H1 (cell line): Measurements from ENCODE around the gene SLC25A22.

ENCODE experiments used
- CHD1 ChIP-seq: IDR thresholded peaks from 2 replicates; pipeline ENCODE4 v1.6.1; 2012; ENCODE audit warnings: low read depth, low read length, improper control_type of control experiment
- EP300 ChIP-seq, 2 experiments: IDR thresholded peaks; 1 replicate in 1 of 2; 2 replicates in 1 of 2; pipeline ENCODE4 v1.6.1; 2011 to 2012; ENCODE audit warnings: low read depth in 2 of 2, low read length in 2 of 2, mild to moderate bottlenecking in 2 of 2, borderline replicate concordance in 1 of 2, inconsistent platforms in 1 of 2, moderate library complexity in 1 of 2
- EZH2 ChIP-seq: fragments of 200-600 bp; sonication (generic); IDR thresholded peaks from 2 replicates; pipeline ENCODE4 v1.7.1; 2012; ENCODE audit warnings: low read depth, mild to moderate bottlenecking, moderate library complexity, low read length, inconsistent platforms; ENCODE audit not compliant: severe bottlenecking
- MAFK ChIP-seq: IDR thresholded peaks from 2 replicates; pipeline ENCODE4 v1.6.1; 2012; ENCODE audit warnings: low read depth, mild to moderate bottlenecking, improper control_type of control experiment, low read length
- POLR2A ChIP-seq, 2 experiments: IDR thresholded peaks; 1 replicate in 1 of 2; 2 replicates in 1 of 2; pipeline ENCODE4 v1.6.1; 2011; ENCODE audit warnings: low read depth in 2 of 2, low read length in 2 of 2, mild to moderate bottlenecking in 2 of 2; ENCODE audit errors: control extremely low read depth in 1 of 2
- POLR2AphosphoS5 ChIP-seq: IDR thresholded peaks from 2 replicates; pipeline ENCODE4 v1.6.1; 2011; ENCODE audit warnings: low read depth, low read length
- RXRA ChIP-seq: IDR thresholded peaks from 2 replicates; pipeline ENCODE4 v1.6.1; 2011; ENCODE audit warnings: low read depth, mild to moderate bottlenecking, low read length, moderate library complexity; ENCODE audit not compliant: insufficient read depth
- SP1 ChIP-seq: IDR thresholded peaks from 2 replicates; pipeline ENCODE4 v1.6.1; 2011; ENCODE audit warnings: low read depth, low read length
- SRF ChIP-seq: IDR thresholded peaks from 2 replicates; pipeline ENCODE4 v1.6.1; 2011; ENCODE audit warnings: mild to moderate bottlenecking, low read depth, low read length, moderate library complexity
- TAF1 ChIP-seq: IDR thresholded peaks from 2 replicates; pipeline ENCODE4 v1.6.1; 2011; ENCODE audit warnings: mild to moderate bottlenecking, low read depth, low read length
- TEAD4 ChIP-seq: IDR thresholded peaks from 2 replicates; pipeline ENCODE4 v1.6.1; 2012; ENCODE audit warnings: low read depth, low read length, inconsistent platforms, mixed read lengths
- TF ChIP-seq, protein P1 (sequence below), 3 experiments: IDR thresholded peaks; 1 replicate in 2 of 3; 2 replicates in 1 of 3; pipeline versions ENCODE4 v1.5.1 to v1.6.1; 2011; ENCODE audit warnings: low read length in 3 of 3, mild to moderate bottlenecking in 3 of 3, inconsistent platforms in 2 of 3, low read depth in 1 of 3, moderate library complexity in 1 of 3; ENCODE audit not compliant: insufficient read depth in 1 of 3; ENCODE audit errors: control extremely low read depth in 1 of 3

DNA sequence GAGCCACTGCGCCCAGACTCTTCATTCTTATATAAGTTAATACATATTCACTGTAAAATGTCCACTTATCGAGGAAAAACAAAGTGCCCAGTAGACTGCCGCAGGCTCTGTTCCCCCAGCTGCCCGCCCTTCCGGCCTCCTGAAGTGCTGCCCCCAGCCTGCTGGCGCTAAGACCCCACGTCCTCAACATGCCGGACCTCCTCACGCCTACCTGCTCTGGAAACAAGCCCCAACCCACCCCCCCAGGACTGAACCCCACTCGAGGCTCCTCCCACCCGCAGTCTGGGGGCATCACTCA is 21.9 kb downstream of the SLC25A22 start:
- TF ChIP-seq POLR2AphosphoS5 (no peak), POLR2A (IDR thresholded peaks at IDR 0.05; ENCODE audit: control extremely low read depth in 1 of 2, low read depth in 2 of 2, low read length in 2 of 2) (no peak), EZH2 (no peak), TAF1 (no peak), SP1 (no peak), RXRA (no peak), EP300 (IDR thresholded peaks at IDR 0.05; ENCODE audit: borderline replicate concordance in 1 of 2, low read depth in 2 of 2, low read length in 2 of 2) (no peak), CHD1 (no peak), MAFK (no peak), TEAD4 (no peak), SRF (no peak)
- TF ChIP-seq, protein P1, sequence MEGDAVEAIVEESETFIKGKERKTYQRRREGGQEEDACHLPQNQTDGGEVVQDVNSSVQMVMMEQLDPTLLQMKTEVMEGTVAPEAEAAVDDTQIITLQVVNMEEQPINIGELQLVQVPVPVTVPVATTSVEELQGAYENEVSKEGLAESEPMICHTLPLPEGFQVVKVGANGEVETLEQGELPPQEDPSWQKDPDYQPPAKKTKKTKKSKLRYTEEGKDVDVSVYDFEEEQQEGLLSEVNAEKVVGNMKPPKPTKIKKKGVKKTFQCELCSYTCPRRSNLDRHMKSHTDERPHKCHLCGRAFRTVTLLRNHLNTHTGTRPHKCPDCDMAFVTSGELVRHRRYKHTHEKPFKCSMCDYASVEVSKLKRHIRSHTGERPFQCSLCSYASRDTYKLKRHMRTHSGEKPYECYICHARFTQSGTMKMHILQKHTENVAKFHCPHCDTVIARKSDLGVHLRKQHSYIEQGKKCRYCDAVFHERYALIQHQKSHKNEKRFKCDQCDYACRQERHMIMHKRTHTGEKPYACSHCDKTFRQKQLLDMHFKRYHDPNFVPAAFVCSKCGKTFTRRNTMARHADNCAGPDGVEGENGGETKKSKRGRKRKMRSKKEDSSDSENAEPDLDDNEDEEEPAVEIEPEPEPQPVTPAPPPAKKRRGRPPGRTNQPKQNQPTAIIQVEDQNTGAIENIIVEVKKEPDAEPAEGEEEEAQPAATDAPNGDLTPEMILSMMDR (IDR thresholded peaks at IDR 0.05; ENCODE audit: control extremely low read depth in 1 of 3, insufficient read depth in 1 of 3, low read depth in 1 of 3, low read length in 3 of 3), result no peak
